ENCODE data around the gene FGF1. TPM values are rescaled to one million over a fixed set of nuclear protein-coding genes. Genes with fewer than 3 reads are reported as not detected.
A peak's percentile ranks its signal among the peaks of the same experiment; 100 is the strongest.

FGF1 gene
- total RNA-seq = 316 TPM

DNA sequence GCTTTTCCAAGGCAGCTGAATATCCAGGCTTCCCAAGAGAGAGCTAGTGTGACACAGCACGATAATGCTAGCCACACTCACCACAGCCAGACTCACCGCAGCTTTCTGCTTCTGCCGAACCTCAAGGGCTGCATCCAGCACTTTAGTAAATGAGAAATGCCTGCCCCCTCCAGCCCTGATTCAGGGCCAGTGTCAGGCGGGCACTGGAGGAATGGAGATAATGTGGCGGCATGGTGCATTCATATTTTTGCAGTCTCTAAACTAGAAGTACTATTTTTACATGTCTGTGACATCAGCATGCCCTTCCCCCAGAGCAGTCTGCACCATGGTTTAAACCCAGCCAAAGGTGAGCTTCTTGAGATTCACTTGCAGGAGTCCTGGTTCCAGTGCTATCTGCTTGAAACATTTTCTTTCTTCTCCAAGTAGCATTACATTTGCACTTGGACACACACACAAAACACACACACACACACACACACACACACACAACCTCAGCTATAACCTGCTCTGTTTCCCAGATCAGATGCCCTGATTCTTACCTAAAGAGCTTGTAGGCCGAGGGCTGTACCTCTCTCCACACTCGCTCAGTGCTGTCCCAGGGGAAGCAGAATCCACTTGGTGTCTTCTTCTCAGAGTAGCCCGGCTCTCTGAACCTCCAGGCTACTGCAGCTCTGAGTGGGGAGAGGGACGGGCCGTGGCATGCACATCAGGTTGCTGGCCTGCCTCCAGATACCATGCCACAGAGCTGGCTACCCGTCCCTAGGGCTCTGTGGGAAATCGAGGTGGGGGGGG lies at the start of gene FGF1:
Gene FGF1 (minus strand): TSS at position 673 of the 792 bp plus-strand sequence. CDS start 71,963 bp downstream, outside the sequence.
- DNase-seq (ENCODE audit: low spot score) = peak; percentile 69

DNA sequence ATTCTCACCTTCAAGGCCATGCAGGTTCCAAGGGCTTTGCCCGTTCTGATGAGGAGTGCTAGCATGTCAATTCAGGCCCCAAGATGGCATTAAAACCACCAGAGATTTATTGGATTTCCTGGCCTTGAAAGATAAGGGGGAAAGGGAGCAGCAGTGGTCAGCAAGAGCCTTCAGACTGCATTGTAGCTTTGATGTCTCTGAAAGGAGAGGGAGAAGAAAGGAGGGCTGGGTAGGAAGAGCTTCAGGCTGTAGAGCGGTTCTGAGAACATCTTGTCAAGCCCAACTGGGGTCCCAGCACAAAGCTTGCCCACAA lies 41.8 kb upstream of the FGF1 start:
- DNase-seq (ENCODE audit: low spot score) = no peak
- intact Hi-C loops (cut with DNase I) = no loop called here
- no peak for ATAC-seq

More for the DNA sequence above, at the start of gene FGF1:
- peak; percentile 68 for ATAC-seq
- intact Hi-C loops (cut with DNase I) = no loop called here

GRCh38 chr5:142726188-142726731 lies 40.4 kb upstream of the FGF1 start:
- intact Hi-C loops (cut with DNase I) = no loop called here
- DNase-seq (ENCODE audit: low spot score) (no peak), ATAC-seq (peak; percentile 51)

- intact Hi-C loops (cut with DNase I) = no loop called here
- DNase-seq (ENCODE audit: low spot score) (no peak), ATAC-seq (no peak)
These were observed 39.6 kb upstream of the FGF1 start for GRCh38 chr5:142725231-142726187.

GRCh38 chr5:142724821-142725220 lies 38.9 kb upstream of the FGF1 start:
- intact Hi-C loops (cut with DNase I) = no loop called here

DNA sequence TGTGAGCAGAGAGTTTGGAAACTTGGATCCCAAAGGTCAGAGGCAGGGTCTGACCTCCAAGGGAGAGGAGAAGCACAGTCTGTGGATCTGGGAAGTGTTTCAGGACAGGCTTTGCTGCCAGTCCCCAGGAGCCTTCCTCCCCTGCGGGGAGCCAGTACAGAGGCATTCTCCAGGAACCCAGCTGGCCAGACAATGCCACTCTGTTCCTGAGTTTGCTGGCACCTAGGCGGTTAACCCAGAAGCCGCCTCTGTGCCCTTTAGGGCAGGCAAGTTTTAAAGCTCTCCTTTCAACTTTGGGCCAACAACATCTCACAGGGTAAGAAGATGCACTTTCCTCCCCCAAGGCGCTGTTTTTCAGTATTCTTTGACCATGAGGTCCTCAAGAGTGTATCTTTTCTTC lies 37.0 kb upstream of the FGF1 start:
- DNase-seq (ENCODE audit: low spot score) (no peak), ATAC-seq (no peak)
- intact Hi-C loops (cut with DNase I) = no loop called here

More at GRCh38 chr5:142724821-142725220, 38.9 kb upstream of the FGF1 start:
- ATAC-seq = no peak
- DNase-seq (ENCODE audit: low spot score) = no peak

- no peak for DNase-seq (ENCODE audit: low spot score)
- ATAC-seq = peak; percentile 14
- intact Hi-C loops (cut with DNase I) = no loop called here
These were observed 36.3 kb upstream of the FGF1 start for GRCh38 chr5:142722146-142722545.

- DNase-seq (ENCODE audit: low spot score) (no peak), ATAC-seq (no peak)
- intact Hi-C loops (cut with DNase I) = no loop called here
These were observed 34.9 kb upstream of the FGF1 start for GRCh38 chr5:142720641-142721271.

DNA sequence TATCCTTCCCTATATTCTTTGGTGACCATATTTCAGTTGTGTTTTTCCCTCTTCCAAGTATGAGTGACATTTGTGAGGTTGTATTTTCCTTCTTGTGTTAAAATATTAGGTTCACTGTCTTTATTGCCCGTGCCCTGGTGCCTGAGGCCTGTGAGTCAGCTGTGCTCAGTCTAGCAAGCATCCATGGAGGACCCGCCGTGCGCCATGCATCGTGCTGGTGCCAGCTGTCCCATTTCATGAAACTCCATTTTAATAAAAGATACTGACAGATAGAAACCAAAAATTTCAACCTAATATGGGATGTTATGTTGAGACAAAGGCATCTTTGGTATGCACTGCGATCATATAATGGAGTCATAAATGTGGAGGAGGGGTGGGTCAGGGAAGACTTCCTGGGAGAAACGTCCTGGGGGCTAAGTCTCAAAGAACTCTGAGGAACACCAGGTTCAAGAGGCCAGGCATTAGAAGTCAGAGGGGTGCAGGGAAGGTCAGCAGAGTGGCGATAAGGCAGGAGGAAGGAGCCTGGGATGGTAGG lies 34.0 kb upstream of the FGF1 start:
- no peak for ATAC-seq
- intact Hi-C loops (cut with DNase I) = loop anchor here (5.0 kb wide), 1 partner anchor 162 kb away; no protein-coding TSS in a partner anchor
- no peak for DNase-seq (ENCODE audit: low spot score)

- ATAC-seq (peak; percentile 85), DNase-seq (ENCODE audit: low spot score) (no peak)
- intact Hi-C loops (cut with DNase I) = loop anchor here (5.0 kb wide), 1 partner anchor 165 kb away; no protein-coding TSS in a partner anchor
These were observed 31.8 kb upstream of the FGF1 start for GRCh38 chr5:142717582-142718215.

GRCh38 chr5:142716963-142717362 lies 31.1 kb upstream of the FGF1 start:
- ATAC-seq (peak; percentile 76), DNase-seq (ENCODE audit: low spot score) (no peak)

DNA sequence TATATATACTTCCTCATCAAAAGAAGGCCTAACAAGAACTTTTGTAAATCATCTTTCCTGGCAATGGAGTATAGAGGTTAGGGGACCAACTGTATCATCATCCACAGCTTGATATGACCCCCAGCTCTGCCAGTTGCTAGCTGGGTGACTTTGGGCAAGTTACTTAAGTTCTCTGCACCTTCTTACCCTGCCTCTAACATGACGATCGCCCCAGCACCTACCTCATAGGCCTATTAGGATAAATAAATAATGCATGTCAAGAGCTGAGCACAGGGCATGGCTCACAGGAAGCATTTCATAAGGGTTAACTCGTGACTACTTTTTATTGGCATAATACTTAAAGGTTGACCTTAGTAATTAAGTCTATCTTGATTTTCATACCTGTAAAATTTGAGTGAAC lies 29.4 kb upstream of the FGF1 start:
- DNase-seq (ENCODE audit: low spot score) (no peak), ATAC-seq (no peak)
- intact Hi-C loops (cut with DNase I) = loop anchor here (5.0 kb wide), 1 partner anchor 167 kb away; no protein-coding TSS in a partner anchor

More at GRCh38 chr5:142716963-142717362, 31.1 kb upstream of the FGF1 start:
- intact Hi-C loops (cut with DNase I) = loop anchor here (5.0 kb wide), 1 partner anchor 165 kb away; no protein-coding TSS in a partner anchor

GRCh38 chr5:142713121-142713706 lies 27.3 kb upstream of the FGF1 start:
- DNase-seq (ENCODE audit: low spot score) = peak; percentile 93
- ATAC-seq = peak; percentile 92
- intact Hi-C loops (cut with DNase I) = no loop called here

DNA sequence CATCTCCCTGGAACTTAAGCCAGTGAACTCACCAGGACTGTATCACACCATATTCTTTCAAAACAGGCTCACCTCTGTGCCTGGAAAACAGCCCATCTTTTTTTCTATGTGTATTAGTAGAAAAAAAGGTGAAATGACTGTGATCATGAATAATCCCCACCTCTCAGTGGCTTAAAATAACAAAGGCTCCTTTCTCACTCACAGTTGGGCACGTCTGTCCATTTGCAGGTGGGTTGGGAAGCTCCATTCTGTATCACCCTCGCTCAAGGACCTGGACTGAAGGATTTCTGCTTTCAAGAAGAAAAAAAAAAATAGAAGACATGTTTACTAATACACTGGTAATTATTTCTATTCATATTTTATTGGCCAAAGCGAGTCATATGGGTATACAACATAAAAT lies 17.3 kb upstream of the FGF1 start:
- ATAC-seq = no peak
- no peak for DNase-seq (ENCODE audit: low spot score)
- intact Hi-C loops (cut with DNase I) = no loop called here

- intact Hi-C loops (cut with DNase I) = no loop called here
These were observed 15.9 kb upstream of the FGF1 start for GRCh38 chr5:142701673-142702311.

DNA sequence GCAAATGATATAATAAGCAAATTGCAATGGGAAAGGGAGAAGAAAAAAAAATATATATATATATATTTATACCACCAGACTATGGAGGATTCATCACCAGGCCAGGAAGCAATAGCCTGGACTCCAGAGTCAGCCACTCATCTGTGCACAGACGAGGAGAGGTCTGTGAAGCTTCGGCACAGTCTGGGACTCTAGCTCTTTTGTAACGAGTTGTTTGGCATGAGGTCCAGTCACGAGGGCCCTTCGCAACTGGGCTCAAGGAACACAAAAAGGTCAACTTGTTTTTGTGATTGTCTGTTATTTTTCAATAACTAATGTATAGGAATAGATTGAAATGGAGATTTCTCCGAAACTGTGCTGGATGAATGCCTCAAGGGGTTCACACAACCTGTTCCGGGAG lies 14.7 kb upstream of the FGF1 start:
- intact Hi-C loops (cut with DNase I) = no loop called here
- no peak for ATAC-seq

More at GRCh38 chr5:142701673-142702311, 15.9 kb upstream of the FGF1 start:
- DNase-seq (ENCODE audit: low spot score) (no peak), ATAC-seq (no peak)

DNA sequence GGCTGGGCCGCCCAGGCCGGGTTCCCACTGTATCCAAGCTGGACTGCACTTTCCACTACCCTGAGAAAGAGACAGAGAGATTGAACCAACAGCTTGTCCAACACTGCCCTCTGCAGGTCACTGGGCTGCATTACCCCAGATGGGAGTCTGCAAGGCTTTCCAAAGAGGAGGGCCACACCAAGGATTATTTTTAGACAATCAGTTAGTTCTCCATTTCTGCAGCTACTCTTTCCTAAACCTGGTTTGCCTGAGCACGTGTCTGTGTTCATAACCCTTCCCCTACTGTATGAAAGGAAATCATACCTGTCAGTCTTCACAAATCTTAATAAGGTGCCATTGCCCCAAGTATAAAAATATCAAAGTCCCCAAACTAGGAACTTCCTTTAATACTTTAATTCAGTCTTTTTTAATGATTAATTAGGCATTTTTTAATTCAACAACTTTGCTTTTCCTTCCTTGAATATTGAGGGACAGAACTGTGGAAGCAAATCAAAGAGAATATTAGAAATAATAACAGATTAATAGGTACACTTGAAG lies 13.4 kb upstream of the FGF1 start:
- DNase-seq (ENCODE audit: low spot score) = peak; percentile 94
- intact Hi-C loops (cut with DNase I) = loop anchor here (5.0 kb wide), 2 partner anchors 42 to 87 kb away; no protein-coding TSS in a partner anchor
- ATAC-seq = peak; percentile 95

More for the DNA sequence above, 14.7 kb upstream of the FGF1 start:
- DNase-seq (ENCODE audit: low spot score) = no peak

Measured in sciatic nerve (tissue), 2 donors.